Heart left ventricle (tissue), 16 donors: ENCODE data around the gene DNAJC27. TPM values are rescaled to one million over a fixed set of nuclear protein-coding genes. Genes with fewer than 3 reads are reported as not detected.
A peak's percentile ranks its signal among the peaks of the same experiment; 100 is the strongest.

ENCODE experiments used
- ATAC-seq, 4 donors: fragments of 200-7000 bp; cut with Tn5 transposase; one replicate each; pipeline ENCODE4 v1.9.1; 2020 to 2022; ENCODE audit warnings: moderate library complexity in 4 of 4, mild to moderate bottlenecking in 3 of 4, moderate number of reproducible peaks in 1 of 4
- DNase-seq, 5 donors: peaks; one replicate each; pipeline ENCODE4 v3.0.0-alpha.2; 2020
- H3K27ac ChIP-seq, 12 donors: fragments of 200-600 bp; sonication (generic) in 4 of 12; one replicate each; pipeline versions ENCODE4 v1.5.0 to v1.8.0; 2016 to 2022; ENCODE audit warnings: mild to moderate bottlenecking in 2 of 12
- H3K27me3 ChIP-seq, 9 donors: fragments of 200-600 bp; sonication (generic) in 2 of 9; one replicate each; pipeline versions ENCODE4 v1.5.1 to v1.8.0; 2016 to 2022; ENCODE audit warnings: mild to moderate bottlenecking in 3 of 9
- H3K36me3 ChIP-seq, 9 donors: fragments of 200-600 bp; sonication (generic) in 2 of 9; one replicate each; pipeline versions ENCODE4 v1.5.0 to v1.8.0; 2018 to 2022; ENCODE audit warnings: mild to moderate bottlenecking in 2 of 9
- H3K4me1 ChIP-seq, 12 donors: fragments of 200-600 bp; sonication (generic) in 4 of 12; one replicate each; pipeline versions ENCODE4 v1.5.0 to v1.8.0; 2016 to 2022; ENCODE audit warnings: mild to moderate bottlenecking in 3 of 12
- H3K4me3 ChIP-seq, 12 donors: fragments of 200-600 bp; sonication (generic) in 4 of 12; one replicate each; pipeline versions ENCODE4 v1.5.0 to v1.8.0; 2017 to 2022; ENCODE audit warnings: mild to moderate bottlenecking in 9 of 12, moderate library complexity in 4 of 12
- H3K9me3 ChIP-seq, 12 donors: fragments of 200-600 bp; sonication (generic) in 4 of 12; one replicate each; pipeline versions ENCODE4 v1.5.0 to v1.8.0; 2016 to 2022; ENCODE audit warnings: mild to moderate bottlenecking in 1 of 12
- CTCF ChIP-seq, 12 donors: fragments of 200-600 bp; sonication (generic) in 4 of 12; IDR thresholded peaks; one replicate each; pipeline versions ENCODE4 v1.5.0 to v1.8.0; 2018 to 2022; ENCODE audit warnings: antibody characterized with exemption in 12 of 12, mild to moderate bottlenecking in 5 of 12
- POLR2A ChIP-seq, 2 donors: fragments of 450-650 bp; IDR thresholded peaks; one replicate each; pipeline ENCODE4 v1.6.1; 2017; ENCODE audit warnings: antibody characterized with exemption in 2 of 2, mild to moderate bottlenecking in 2 of 2, moderate library complexity in 2 of 2
- WGBS, 4 donors: extraction: QIAGEN DNeasy Blood & Tissue Kit in 2 of 4; methylation state at CpG; one replicate each; pipeline versions ENCODE4 v1.1.5 to v1.1.7; 2013 to 2018; 5-methylcytosine and 5-hydroxymethylcytosine counted together
- intact Hi-C, 10 donors: fragments of 100-400 bp; cut with DNase I; formaldehyde crosslinking; loops; one replicate each; pipeline versions ENCODE4 v1.11.1 to v1.14.2; 2022
- polyA plus RNA-seq, 2 donors: library from polyadenylated mRNA; stranded (reverse); fragments of 200-250 nt; gene quantifications; one replicate each; pipeline ENCODE4 v1.2.3, GENCODE V29; 2013
- total RNA-seq, 9 donors: library from RNA; depleted of rRNA in 2 of 9; stranded (reverse); fragments of >200 nt in 2 of 9; fragmentation: NEBNext Ultra II Directional in 3 of 9; extraction: Animal tissue kit (Norgen Biotek cat#: 25700) in 3 of 9; gene quantifications; one replicate each; pipeline versions ENCODE4 v1.1.0 to v1.2.4, GENCODE V29; 2016 to 2023
- donor health status: ischemic (EF 13 %, LVEDD 7.1; RV severe dilation, severe dysfunction).
- donor health status: healthy with polysubstance abuse.
- donor health status: DM: no; HTN: yes; CAD: no.
- donor health status: DM: no; HTN: no; CAD: no.
- donor health status: ischemic (EF 25% LVEDD 6.9; RV normal size, moderate dysfunction).
- donor health status: ischemic (EF 25% LVEDD 5.7; RV mildly dilated, moderate dysfunction).
- donor health status: healthy.
- donor health status: DM: yes; HTN: yes; CAD: no.
- donor health status: ischemic (EF 35%, LVEDD 5.7; RV mildly dilated, moderate dysfunction).
- donor health status: nonischemic (EF 11% LVEDD 7.7; RV severe dilation, severe dysfunction).
- donor health status: DM: yes; HTN: yes; CAD: no.
- donor health status: PGD.
- donor health status: ischemic (EF 29% LVEDD 5.4; RV normal size, mild dysfunction).
- donor health status: nonischemic (EF 23%, LVEDD 6.1; RV moderate dilation, normal function).

The DNAJC27 gene
- total and polyA plus RNA-seq, 11 donors, result 4.3 to 13.6 (median 8.7) TPM

- H3K27ac ChIP-seq, result no peak overlapping the region
- H3K36me3 ChIP-seq, result no peaks in the 10 kb centered on the region
- H3K4me1 ChIP-seq, result peaks cover 0 to 22% (median 9%) of the 10 kb centered on the region in 12 donors
- no peaks in the 10 kb centered on the region for H3K9me3 ChIP-seq
- no peak overlapping the region for H3K4me3 ChIP-seq
- ATAC-seq (no peak), DNase-seq (no peak)
- H3K27me3 ChIP-seq, result no peaks in the 10 kb centered on the region
- intact Hi-C loops, result loop anchor here in 1 of 10 donors (10.0 kb wide), 1 partner anchor 514 kb away; no protein-coding TSS in a partner anchor
- TF ChIP-seq CTCF (IDR thresholded peaks at IDR 0.05) (no peak), POLR2A (IDR thresholded peaks at IDR 0.05) (no peak)
- 93 to 96% (median 95%) methylated on average over 3 of the region's 3 CpGs for WGBS, 4 donors
Measured at GRCh38 chr2:24929230-24929629, 42.5 kb downstream of the DNAJC27 start.

GRCh38 chr2:24928036-24928435, 43.7 kb downstream of the DNAJC27 start:
- Histone ChIP-seq H3K9me3 (no peaks in the 10 kb centered on the region), H3K4me1 (peaks cover 0 to 22% (median 9%) of the 10 kb centered on the region in 12 donors), H3K36me3 (no peaks in the 10 kb centered on the region), H3K4me3 (no peak overlapping the region), H3K27me3 (no peaks in the 10 kb centered on the region), H3K27ac (no peak overlapping the region)
- DNase-seq (no peak), ATAC-seq (no peak)
- intact Hi-C loops, result loop anchor here in 1 of 10 donors (10.0 kb wide), 1 partner anchor 513 kb away; no protein-coding TSS in a partner anchor
- TF ChIP-seq CTCF (IDR thresholded peaks at IDR 0.05), result no peak
- no peak for TF ChIP-seq POLR2A (IDR thresholded peaks at IDR 0.05)

- peaks cover 0 to 22% (median 9%) of the 10 kb centered on the region in 12 donors for H3K4me1 ChIP-seq
- peak overlapping the region; percentile 23 to 64 (median 36) for H3K27ac ChIP-seq
- peak overlapping the region in 10 of 12 donors; percentile 8 to 48 (median 32) for H3K4me3 ChIP-seq
- TF ChIP-seq POLR2A (IDR thresholded peaks at IDR 0.05), result no peak
- no peak for TF ChIP-seq CTCF (IDR thresholded peaks at IDR 0.05)
- intact Hi-C loops, result loop anchor here in 1 of 10 donors (10.0 kb wide), 1 partner anchor 512 kb away; no protein-coding TSS in a partner anchor
- H3K36me3 ChIP-seq, result no peaks in the 10 kb centered on the region
- H3K27me3 ChIP-seq, result no peaks in the 10 kb centered on the region
- 21 to 42% (median 30%) methylated on average over 22 to 33 of the region's 33 CpGs for WGBS, 4 donors
- peak; percentile 48 to 77 (median 68) for ATAC-seq
- no peaks in the 10 kb centered on the region for H3K9me3 ChIP-seq
- DNase-seq, result peak; percentile 60 to 80 (median 71)
Measured at GRCh38 chr2:24926602-24927252, 45.0 kb downstream of the DNAJC27 start.

GRCh38 chr2:24926220-24926601, 45.5 kb downstream of the DNAJC27 start:
- Histone ChIP-seq H3K4me1 (peaks cover 0 to 21% (median 9%) of the 10 kb centered on the region in 12 donors), H3K36me3 (no peaks in the 10 kb centered on the region), H3K27ac (peak overlapping the region in 9 of 12 donors; percentile 9 to 64 (median 39)), H3K4me3 (peak overlapping the region in 9 of 12 donors; percentile 25 to 48 (median 33)), H3K27me3 (no peaks in the 10 kb centered on the region), H3K9me3 (no peaks in the 10 kb centered on the region)
- ATAC-seq, result no peak
- no peak for DNase-seq
- no peak for TF ChIP-seq POLR2A (IDR thresholded peaks at IDR 0.05)
- 85 to 89% (median 87%) methylated on average over 13 to 14 of the region's 14 CpGs for WGBS, 4 donors
- intact Hi-C loops, result loop anchor here in 1 of 10 donors (10.0 kb wide), 1 partner anchor 511 kb away; no protein-coding TSS in a partner anchor
